ENCODE data around the gene TMEM9. TPM values are rescaled to one million over a fixed set of nuclear protein-coding genes. Genes with fewer than 3 reads are reported as not detected.

The TMEM9 gene
- total and polyA plus RNA-seq, 9 of the 15 experiments (the other 6 are each of a cell fraction or from before 2014, with no cell fraction given): 30.4 to 107 (median 67.6) TPM

DNA sequence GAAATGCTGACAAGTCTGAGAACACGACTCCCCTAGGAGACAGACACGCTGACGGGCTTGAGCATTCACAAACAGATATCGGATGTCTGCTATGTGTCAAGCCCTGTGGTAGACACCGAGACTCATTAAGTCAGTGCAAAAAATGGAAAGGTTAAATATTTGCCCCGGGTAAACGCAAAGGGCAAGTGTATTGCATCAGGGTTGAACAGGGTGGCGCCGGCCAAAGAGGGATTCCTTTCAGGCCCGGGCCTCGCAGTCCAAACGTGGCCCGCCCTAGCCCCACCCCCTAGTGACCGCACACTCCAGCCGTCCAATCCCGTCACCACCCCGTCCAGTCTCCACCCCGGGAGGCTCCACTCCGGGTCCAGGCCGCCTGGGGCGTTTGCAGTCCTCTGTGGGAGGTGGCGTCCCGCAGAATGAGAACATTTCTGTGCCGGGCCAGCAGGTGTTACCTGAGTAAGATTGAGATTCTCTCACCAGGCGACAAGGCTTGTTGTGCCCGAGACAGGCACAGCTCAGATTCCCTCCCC is 16.3 kb upstream of the TMEM9 start:
- peak; percentile 86 for FAIRE-seq
- in situ Hi-C loops (cut with MboI): no loop called here
- TF ChIP-seq SAP30 (IDR thresholded peaks at IDR 0.05; ENCODE audit: borderline replicate concordance, insufficient read depth, low read depth, low read length, poor library complexity, severe bottlenecking) (no peak), OTX1 (CRISPR knock-in tag; IDR thresholded peaks at IDR 0.05) (0 out of 2 replicates have a peak, but pooled peaks have one; percentile 43), ZNF165 (CRISPR knock-in tag; IDR thresholded peaks at IDR 0.05; ENCODE audit: borderline replicate concordance) (peak; percentile 93), CBX3 (IDR thresholded peaks at IDR 0.05; ENCODE audit: borderline replicate concordance in 1 of 2, low read length in 2 of 2) (0 out of 3 replicates have a peak, but pooled peaks of 1 of the 2 experiments have one; percentile 75), ZNF280A (IDR thresholded peaks at IDR 0.05; ENCODE audit: low read depth, partially characterized antibody) (no peak), ZNF140 (CRISPR knock-in tag; IDR thresholded peaks at IDR 0.05) (no peak), ARID2 (IDR thresholded peaks at IDR 0.05) (no peak), SMAD3 (CRISPR knock-in tag; conservative IDR thresholded peaks at IDR 0.05) (peak; percentile 63; the same call in 1 of the 2 replicates), TAL1 (IDR thresholded peaks at IDR 0.05) (peak; percentile 13; the same call in 1 of the 2 replicates), ZNF282 (CRISPR knock-in tag; IDR thresholded peaks at IDR 0.05) (no peak), CREBBP (IDR thresholded peaks at IDR 0.05; ENCODE audit: low read depth, low read length) (no peak), ETV5 (CRISPR knock-in tag; IDR thresholded peaks at IDR 0.05; ENCODE audit: low read depth) (0 out of 2 replicates have a peak, but pooled peaks have one; percentile 42)
- TF ChIP-seq, protein P1, sequence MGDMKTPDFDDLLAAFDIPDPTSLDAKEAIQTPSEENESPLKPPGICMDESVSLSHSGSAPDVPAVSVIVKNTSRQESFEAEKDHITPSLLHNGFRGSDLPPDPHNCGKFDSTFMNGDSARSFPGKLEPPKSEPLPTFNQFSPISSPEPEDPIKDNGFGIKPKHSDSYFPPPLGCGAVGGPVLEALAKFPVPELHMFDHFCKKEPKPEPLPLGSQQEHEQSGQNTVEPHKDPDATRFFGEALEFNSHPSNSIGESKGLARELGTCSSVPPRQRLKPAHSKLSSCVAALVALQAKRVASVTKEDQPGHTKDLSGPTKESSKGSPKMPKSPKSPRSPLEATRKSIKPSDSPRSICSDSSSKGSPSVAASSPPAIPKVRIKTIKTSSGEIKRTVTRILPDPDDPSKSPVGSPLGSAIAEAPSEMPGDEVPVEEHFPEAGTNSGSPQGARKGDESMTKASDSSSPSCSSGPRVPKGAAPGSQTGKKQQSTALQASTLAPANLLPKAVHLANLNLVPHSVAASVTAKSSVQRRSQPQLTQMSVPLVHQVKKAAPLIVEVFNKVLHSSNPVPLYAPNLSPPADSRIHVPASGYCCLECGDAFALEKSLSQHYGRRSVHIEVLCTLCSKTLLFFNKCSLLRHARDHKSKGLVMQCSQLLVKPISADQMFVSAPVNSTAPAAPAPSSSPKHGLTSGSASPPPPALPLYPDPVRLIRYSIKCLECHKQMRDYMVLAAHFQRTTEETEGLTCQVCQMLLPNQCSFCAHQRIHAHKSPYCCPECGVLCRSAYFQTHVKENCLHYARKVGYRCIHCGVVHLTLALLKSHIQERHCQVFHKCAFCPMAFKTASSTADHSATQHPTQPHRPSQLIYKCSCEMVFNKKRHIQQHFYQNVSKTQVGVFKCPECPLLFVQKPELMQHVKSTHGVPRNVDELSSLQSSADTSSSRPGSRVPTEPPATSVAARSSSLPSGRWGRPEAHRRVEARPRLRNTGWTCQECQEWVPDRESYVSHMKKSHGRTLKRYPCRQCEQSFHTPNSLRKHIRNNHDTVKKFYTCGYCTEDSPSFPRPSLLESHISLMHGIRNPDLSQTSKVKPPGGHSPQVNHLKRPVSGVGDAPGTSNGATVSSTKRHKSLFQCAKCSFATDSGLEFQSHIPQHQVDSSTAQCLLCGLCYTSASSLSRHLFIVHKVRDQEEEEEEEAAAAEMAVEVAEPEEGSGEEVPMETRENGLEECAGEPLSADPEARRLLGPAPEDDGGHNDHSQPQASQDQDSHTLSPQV (IDR thresholded peaks at IDR 0.05): peak; percentile 85
- TF ChIP-seq, protein P2, sequence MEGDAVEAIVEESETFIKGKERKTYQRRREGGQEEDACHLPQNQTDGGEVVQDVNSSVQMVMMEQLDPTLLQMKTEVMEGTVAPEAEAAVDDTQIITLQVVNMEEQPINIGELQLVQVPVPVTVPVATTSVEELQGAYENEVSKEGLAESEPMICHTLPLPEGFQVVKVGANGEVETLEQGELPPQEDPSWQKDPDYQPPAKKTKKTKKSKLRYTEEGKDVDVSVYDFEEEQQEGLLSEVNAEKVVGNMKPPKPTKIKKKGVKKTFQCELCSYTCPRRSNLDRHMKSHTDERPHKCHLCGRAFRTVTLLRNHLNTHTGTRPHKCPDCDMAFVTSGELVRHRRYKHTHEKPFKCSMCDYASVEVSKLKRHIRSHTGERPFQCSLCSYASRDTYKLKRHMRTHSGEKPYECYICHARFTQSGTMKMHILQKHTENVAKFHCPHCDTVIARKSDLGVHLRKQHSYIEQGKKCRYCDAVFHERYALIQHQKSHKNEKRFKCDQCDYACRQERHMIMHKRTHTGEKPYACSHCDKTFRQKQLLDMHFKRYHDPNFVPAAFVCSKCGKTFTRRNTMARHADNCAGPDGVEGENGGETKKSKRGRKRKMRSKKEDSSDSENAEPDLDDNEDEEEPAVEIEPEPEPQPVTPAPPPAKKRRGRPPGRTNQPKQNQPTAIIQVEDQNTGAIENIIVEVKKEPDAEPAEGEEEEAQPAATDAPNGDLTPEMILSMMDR (IDR thresholded peaks at IDR 0.05 in 2 of 3, conservative IDR thresholded peaks at IDR 0.05 in 1 of 3; ENCODE audit: insufficient read depth in 2 of 3, low read depth in 1 of 3, low read length in 3 of 3): peak in 1 of 3 experiments; percentile 31; a peak in 1 of 6 replicates

More for the DNA sequence above, 16.3 kb upstream of the TMEM9 start:
- peak; percentile 98 for ATAC-seq
- peak; percentile 97 to 100 (median 100) for DNase-seq (ENCODE audit: extremely low read depth in 1 of 4, low spot score in 3 of 4)
- CTCF ChIA-PET (ENCODE audit: low intra/inter-chr PET ratio): no interaction called here
- peak overlapping the region; percentile 97 for H2AFZ ChIP-seq (ENCODE audit: low read depth, low read length)
- WGBS (ENCODE audit: insufficient coverage, low coverage, missing lambda C conversion rate): 1% methylated on average over 26 of the region's 26 CpGs
- no TSS peak for BruUV-seq (replicated peaks)
- H3K36me3 ChIP-seq (ENCODE audit: control insufficient read depth, insufficient read depth, low read length): no peaks in the 10 kb centered on the region
- no peaks in the 10 kb centered on the region for H4K20me1 ChIP-seq (replicated peaks; ENCODE audit: control insufficient read depth, insufficient read depth, low read length)
- peak overlapping the region; percentile 72 for H3K27ac ChIP-seq (ENCODE audit: extremely low read depth, low read depth, low read length)
- intact Hi-C loops (cut with micrococcal nuclease): loop anchor here (1.0 kb wide), 1 partner anchor 16 kb away; the partner anchor contains the start of gene TMEM9
- H3K9me1 ChIP-seq (ENCODE audit: control insufficient read depth, insufficient read depth, low read length): no peaks in the 10 kb centered on the region
- peaks cover 3% of the 10 kb centered on the region; the same call in 1 of the 2 replicates for H3K9me3 ChIP-seq (replicated peaks; ENCODE audit: control insufficient read depth, insufficient read depth, low read depth, low read length)
- peak overlapping the region; percentile 97 for H3K4me2 ChIP-seq (ENCODE audit: insufficient read depth, low read length)
- H3K4me1 ChIP-seq (replicated peaks in 1 of 2; ENCODE audit: control insufficient read depth in 2 of 2, insufficient read depth in 2 of 2, low read length in 2 of 2): peaks cover 15 to 32% of the 10 kb centered on the region in 2 experiments; a peak in 4 of 5 replicates
- H3K4me3 ChIP-seq: peak overlapping the region; percentile 53
- H3K79me2 ChIP-seq (ENCODE audit: control insufficient read depth, insufficient read depth, low read length): no peaks in the 10 kb centered on the region
- peaks cover 2% of the 10 kb centered on the region in 2 experiments; a peak in 1 of 5 replicates for H3K27me3 ChIP-seq (ENCODE audit: control insufficient read depth in 2 of 2, insufficient read depth in 2 of 2, low read length in 2 of 2)
- POLR2A ChIA-PET: interaction anchor here (0.6 to 6.7 kb wide), 4 partner anchors 14 to 191 kb away, joined by 3 to 121 read pairs (median 4); partner anchors contain the start of genes IGFN1 and TMEM9
- peak overlapping the region; percentile 79 to 93 for H3K9ac ChIP-seq (ENCODE audit: insufficient read depth in 1 of 2, low read depth in 2 of 2, low read length in 2 of 2)

Measured in K562 (cell line).